ENCODE results near the gene SHKBP1.

DNA sequence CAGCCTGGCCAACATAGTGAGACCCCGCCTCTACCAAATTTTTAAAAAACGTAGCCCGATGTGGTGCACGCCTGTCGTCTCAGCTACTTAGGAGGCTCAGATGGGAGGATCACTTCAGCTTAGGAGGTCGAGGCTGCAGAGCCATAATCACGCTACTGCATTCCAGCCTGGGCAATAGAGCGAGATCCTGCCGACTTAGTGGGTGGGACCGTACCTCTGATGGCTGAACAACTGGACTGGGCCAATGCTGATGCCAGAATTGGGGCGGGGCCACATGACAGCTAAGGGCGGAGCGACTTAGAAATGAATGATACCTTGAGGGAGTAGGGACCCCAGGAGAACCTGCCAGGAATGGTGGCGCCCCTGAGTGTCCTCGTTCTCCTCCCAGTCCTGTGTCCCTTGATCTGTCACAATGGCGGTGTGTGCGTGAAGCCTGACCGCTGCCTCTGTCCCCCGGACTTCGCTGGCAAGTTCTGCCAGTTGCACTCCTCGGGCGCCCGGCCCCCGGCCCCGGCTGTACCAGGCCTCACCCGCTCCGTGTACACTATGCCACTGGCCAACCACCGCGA is 28.1 kb downstream of the SHKBP1 start:
- TF ChIP-seq, protein P1, sequence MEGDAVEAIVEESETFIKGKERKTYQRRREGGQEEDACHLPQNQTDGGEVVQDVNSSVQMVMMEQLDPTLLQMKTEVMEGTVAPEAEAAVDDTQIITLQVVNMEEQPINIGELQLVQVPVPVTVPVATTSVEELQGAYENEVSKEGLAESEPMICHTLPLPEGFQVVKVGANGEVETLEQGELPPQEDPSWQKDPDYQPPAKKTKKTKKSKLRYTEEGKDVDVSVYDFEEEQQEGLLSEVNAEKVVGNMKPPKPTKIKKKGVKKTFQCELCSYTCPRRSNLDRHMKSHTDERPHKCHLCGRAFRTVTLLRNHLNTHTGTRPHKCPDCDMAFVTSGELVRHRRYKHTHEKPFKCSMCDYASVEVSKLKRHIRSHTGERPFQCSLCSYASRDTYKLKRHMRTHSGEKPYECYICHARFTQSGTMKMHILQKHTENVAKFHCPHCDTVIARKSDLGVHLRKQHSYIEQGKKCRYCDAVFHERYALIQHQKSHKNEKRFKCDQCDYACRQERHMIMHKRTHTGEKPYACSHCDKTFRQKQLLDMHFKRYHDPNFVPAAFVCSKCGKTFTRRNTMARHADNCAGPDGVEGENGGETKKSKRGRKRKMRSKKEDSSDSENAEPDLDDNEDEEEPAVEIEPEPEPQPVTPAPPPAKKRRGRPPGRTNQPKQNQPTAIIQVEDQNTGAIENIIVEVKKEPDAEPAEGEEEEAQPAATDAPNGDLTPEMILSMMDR (IDR thresholded peaks at IDR 0.05; ENCODE audit: control extremely low read depth in 1 of 3, insufficient read depth in 1 of 3, low read depth in 1 of 3, low read length in 3 of 3) = no peak
- TF ChIP-seq, protein P2, sequence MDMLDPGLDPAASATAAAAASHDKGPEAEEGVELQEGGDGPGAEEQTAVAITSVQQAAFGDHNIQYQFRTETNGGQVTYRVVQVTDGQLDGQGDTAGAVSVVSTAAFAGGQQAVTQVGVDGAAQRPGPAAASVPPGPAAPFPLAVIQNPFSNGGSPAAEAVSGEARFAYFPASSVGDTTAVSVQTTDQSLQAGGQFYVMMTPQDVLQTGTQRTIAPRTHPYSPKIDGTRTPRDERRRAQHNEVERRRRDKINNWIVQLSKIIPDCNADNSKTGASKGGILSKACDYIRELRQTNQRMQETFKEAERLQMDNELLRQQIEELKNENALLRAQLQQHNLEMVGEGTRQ (IDR thresholded peaks at IDR 0.05; ENCODE audit: low read length) = no peak
- TF ChIP-seq CBX5 (IDR thresholded peaks at IDR 0.05; ENCODE audit: low read depth, low read length) = no peak
- no peak for TF ChIP-seq POLR2AphosphoS5 (IDR thresholded peaks at IDR 0.05; ENCODE audit: low read depth, low read length)
- TF ChIP-seq, protein P3, sequence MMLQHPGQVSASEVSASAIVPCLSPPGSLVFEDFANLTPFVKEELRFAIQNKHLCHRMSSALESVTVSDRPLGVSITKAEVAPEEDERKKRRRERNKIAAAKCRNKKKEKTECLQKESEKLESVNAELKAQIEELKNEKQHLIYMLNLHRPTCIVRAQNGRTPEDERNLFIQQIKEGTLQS (IDR thresholded peaks at IDR 0.05; ENCODE audit: insufficient read depth, low read depth, low read length) = no peak
- TF ChIP-seq KDM5A (IDR thresholded peaks at IDR 0.05; ENCODE audit: low read length) = no peak
- TF ChIP-seq CTBP2 (IDR thresholded peaks at IDR 0.05; ENCODE audit: borderline replicate concordance, insufficient read depth, insufficient read length, low read length) = no peak
- TF ChIP-seq BACH1 (IDR thresholded peaks at IDR 0.05; ENCODE audit: low read length) = no peak
- no peak for TF ChIP-seq EZH2 (IDR thresholded peaks at IDR 0.05; ENCODE audit: low read depth, low read length, severe bottlenecking)
- TF ChIP-seq CHD1 (IDR thresholded peaks at IDR 0.05; ENCODE audit: low read depth, low read length) = no peak
- TF ChIP-seq CHD2 (IDR thresholded peaks at IDR 0.05; ENCODE audit: low read length) = no peak
- TF ChIP-seq TCF12 (IDR thresholded peaks at IDR 0.05; ENCODE audit: low read depth, low read length) = no peak
